GM12801 (cell line): ENCODE data around the gene ARHGAP22.

Experiments
- TF ChIP-seq, protein P1 (sequence below): IDR thresholded peaks from one replicate; pipeline ENCODE4 v1.5.1; 2011; ENCODE audit warnings: control low read depth; ENCODE audit not compliant: insufficient read length; ENCODE audit errors: extremely low read depth

Gene ARHGAP22

DNA sequence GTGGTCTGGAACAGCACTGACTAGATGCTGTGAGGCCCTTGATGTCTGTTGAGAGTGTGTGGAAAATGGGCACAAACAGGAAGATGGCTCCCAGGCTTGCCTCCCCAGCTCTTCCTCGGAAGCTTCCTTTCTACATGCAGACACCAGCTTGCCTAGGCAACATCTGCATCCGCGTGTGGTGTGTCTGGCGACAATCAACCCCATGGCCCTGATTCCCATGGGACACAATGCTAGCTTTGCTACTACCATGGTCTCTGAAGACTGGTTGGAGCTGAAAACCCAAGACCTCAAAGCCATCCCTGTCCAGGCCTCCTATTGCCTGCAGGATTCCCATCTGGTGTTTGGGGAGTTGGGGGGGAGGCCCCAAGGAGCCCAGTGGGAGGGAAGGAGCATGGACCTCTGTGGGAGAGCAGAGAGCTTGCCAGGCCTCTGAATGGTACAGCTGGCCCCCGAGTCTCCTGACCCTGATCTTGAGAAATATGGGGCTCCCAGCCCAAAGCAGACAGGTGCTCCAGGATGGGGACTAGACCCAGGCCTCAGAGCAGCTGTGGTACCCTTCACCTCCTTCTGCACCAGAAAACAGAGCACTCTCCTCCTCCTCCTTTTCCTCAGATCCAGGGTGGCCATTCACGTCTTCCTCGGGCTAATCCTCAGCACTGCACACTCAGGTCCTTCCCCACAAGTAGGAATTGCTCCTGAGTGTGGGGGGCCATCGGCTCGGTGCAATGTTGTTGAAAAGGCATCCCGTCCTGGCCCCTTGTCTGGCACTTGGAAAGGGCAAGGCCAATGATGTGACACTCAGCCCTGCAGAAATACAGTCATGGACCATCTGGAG, 57.6 kb downstream of the ARHGAP22 start:
- TF ChIP-seq, protein P1, sequence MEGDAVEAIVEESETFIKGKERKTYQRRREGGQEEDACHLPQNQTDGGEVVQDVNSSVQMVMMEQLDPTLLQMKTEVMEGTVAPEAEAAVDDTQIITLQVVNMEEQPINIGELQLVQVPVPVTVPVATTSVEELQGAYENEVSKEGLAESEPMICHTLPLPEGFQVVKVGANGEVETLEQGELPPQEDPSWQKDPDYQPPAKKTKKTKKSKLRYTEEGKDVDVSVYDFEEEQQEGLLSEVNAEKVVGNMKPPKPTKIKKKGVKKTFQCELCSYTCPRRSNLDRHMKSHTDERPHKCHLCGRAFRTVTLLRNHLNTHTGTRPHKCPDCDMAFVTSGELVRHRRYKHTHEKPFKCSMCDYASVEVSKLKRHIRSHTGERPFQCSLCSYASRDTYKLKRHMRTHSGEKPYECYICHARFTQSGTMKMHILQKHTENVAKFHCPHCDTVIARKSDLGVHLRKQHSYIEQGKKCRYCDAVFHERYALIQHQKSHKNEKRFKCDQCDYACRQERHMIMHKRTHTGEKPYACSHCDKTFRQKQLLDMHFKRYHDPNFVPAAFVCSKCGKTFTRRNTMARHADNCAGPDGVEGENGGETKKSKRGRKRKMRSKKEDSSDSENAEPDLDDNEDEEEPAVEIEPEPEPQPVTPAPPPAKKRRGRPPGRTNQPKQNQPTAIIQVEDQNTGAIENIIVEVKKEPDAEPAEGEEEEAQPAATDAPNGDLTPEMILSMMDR = no peak

DNA sequence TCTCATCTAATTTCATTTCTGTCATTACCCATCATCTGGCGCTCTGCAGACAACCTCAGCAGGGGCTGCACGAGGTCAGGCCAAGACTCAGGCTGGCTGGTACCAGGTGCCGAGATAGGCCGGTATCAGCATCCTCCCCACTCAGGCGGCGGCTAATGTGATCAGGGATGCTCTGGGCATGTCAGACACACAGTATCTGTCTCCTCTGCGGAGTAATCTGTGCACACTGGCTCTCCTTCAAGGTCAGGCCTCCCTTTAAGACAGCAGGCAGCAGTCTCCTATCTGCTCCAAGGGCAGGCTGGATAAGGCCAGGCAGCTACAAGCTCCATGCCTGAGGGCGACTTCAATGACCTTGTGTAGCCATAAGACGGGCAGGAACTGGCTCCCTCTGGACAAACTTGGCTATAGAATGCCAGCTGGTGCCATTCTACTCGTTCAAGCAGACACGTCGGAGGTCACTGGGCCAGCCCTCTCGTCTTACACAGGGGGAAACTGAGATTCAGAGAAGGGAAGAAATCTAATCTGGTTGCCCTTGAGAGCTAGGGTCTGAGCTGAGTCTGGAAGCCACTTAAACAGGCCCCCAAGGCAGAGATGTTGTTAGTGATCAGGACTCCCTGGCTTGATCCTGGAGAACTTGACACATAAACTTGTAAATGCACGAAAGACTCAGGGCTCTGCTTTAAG, 59.3 kb downstream of the ARHGAP22 start:
- TF ChIP-seq, protein P1 = no peak

DNA sequence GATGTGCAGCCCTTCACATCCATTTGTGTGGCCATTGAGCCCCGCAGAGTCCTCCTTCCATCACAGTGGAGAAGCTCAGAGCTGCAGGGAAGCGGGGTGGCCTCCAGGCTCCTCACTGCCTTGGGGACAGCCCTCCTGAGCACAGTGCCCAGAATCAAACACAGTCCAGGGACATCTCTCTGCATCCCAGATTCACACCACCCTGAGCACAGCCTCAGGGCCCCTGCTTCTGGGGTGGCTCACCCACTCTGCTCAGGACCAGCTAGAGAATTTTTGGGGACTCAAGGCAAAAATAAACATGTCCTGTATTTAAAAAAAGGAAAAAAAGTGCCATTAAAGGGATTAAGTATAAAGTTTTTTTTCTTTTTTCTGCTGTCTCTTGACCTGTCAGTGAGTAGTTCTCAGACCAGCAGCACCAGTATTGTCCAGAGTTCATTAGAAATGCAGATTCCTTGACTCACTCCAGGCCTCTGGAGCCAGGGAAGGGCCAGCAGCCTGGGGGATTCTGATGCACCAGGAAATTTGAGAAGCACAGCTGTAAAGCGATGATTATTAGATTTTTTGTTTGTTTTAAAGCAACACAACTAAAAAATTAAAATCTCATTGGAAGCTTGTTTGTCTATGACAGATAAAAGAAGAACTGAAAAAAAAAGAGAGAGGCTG, 61.6 kb downstream of the ARHGAP22 start:
- TF ChIP-seq, protein P1 = no peak

DNA sequence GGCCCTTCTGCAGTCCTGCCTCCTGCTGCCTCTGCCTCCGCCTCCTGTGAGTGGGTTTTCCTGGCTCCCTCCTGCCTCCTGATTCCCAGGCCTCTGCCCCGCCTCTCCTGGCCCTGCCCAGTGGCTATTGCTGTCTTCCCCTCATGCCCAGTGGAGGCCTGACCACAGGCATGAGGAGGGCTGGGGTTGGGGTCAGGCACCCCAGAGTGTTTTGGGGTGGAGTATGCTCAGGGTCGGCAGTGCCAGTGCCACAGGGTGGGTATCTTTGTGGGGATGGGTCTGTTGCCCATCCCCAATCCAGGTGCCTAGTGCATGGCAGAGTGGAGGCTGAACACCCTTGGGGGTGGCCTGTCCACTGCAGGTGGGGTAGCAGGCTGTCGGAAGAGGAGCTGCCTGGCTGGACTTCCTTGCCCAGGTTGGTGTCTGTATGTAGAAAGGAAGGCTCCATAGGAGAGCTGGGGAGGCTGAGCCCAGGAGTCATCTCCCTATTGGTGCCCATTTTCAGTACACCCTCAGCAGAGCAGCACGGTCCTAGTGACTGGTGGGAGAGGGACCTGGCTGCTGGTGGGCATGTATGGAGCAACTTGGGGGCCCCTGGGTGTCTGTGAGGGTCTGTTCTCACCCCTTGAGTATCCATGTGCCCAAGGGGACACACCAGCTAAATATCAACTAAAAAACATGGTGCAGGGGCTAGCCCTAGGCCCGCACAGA, 62.2 kb downstream of the ARHGAP22 start:
- TF ChIP-seq, protein P1 = no peak

DNA sequence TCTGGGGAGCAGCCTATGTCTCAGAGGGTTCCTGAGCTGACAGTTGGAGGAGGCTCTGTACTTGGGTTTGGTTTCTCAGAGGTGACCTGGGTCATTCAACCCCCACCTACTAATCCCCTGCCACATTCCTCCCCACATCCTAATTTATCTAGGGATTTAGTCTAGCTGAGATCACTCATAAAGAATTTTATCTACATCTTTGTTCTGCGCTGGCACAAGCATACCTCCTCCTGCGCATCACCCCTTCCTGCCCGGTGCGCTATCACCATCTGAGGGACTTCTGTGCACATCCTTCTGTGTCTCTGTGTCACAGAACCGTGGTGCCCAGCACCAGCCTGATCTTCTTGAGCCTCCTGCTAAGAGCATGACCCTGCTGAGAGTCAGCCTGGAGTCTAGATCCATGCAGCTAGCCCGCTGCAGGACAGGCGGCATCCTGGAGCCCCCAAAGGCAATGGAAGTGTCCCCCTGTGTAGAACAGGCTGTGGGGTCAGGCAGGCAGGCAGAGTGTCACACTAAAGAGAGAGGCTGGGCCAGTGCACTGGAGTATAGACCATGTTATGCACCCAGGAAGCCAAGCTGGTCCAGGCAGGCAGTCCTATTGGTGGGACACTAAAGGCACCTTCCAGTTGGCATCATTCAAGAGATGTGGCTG, 63.6 kb downstream of the ARHGAP22 start:
- TF ChIP-seq, protein P1 = no peak

DNA sequence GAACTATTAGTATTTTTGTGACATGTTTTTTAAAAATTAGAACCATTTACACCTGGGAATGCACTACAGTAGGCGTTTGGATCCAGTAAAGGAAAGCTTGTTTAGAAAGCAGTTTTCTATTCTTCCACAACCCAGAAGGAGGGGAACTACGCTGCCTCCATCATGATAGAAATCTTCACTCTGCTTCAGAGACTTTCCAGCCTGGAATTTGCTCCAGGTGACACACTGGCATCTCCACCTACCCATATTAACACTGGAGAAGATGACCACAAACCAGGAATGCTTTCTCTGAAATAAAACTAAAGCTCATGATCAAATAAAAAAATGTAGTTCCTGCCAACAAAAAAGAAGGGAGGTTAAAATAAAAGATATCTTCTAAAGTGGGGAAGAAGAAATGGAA, 66.3 kb downstream of the ARHGAP22 start:
- TF ChIP-seq, protein P1 = no peak
